Nephron (organoid): ENCODE data around the gene RASL11A.
"Not testable (repeated sequence)": the region's sequence is repeated elsewhere in the genome, so short reads cannot be mapped to it uniquely, and the experiment has no call there.

Experiments used
- H3K27ac Mint-ChIP-seq, 3 experiments: 2 replicates each; pipeline ENCODE4 v1.8.0; 2020; ENCODE audit warnings: mixed read lengths in 3 of 3, mild to moderate bottlenecking in 2 of 3, moderate library complexity in 1 of 3
- H3K27me3 Mint-ChIP-seq: 2 replicates; pipeline ENCODE4 v1.8.0; 2021; ENCODE audit warnings: low read depth, mild to moderate bottlenecking, moderate library complexity, mixed read lengths
- H3K36me3 Mint-ChIP-seq: 2 replicates; pipeline ENCODE4 v1.8.0; 2020; ENCODE audit warnings: low read depth, mixed read lengths
- H3K4me1 Mint-ChIP-seq: 2 replicates; pipeline ENCODE4 v1.8.0; 2020; ENCODE audit warnings: mixed read lengths
- H3K4me3 Mint-ChIP-seq, 3 experiments: 2 replicates each; pipeline ENCODE4 v1.8.0; 2020; ENCODE audit warnings: mild to moderate bottlenecking in 3 of 3, mixed read lengths in 3 of 3, moderate library complexity in 2 of 3
- H3K9me3 Mint-ChIP-seq: 2 replicates; pipeline ENCODE4 v1.8.0; 2020; ENCODE audit warnings: mixed read lengths
- CTCF ChIP-seq, 3 experiments: fragments of 200-600 bp; sonication (generic); IDR thresholded peaks; one replicate each; pipeline ENCODE4 v1.5.0; 2021; ENCODE audit warnings: antibody characterized with exemption in 3 of 3; ENCODE audit not compliant: unreplicated experiment in 3 of 3

RASL11A gene

GRCh38 chr13:27280841-27281240 lies 10.2 kb downstream of the RASL11A start:
- H3K27ac Mint-ChIP-seq: no peak overlapping the region
- TF ChIP-seq CTCF (IDR thresholded peaks at IDR 0.05; ENCODE audit: unreplicated experiment in 3 of 3): no peak
- H3K4me3 Mint-ChIP-seq: no peak overlapping the region
- peaks cover 6% of the 10 kb centered on the region for H3K4me1 Mint-ChIP-seq
- no peaks in the 10 kb centered on the region for H3K36me3 Mint-ChIP-seq
- peaks cover 21% of the 10 kb centered on the region for H3K27me3 Mint-ChIP-seq
- H3K9me3 Mint-ChIP-seq: no peaks in the 10 kb centered on the region

- H3K4me3 Mint-ChIP-seq: no peak overlapping the region
- no peaks in the 10 kb centered on the region for H3K36me3 Mint-ChIP-seq
- peaks cover under 1% of the 10 kb centered on the region for H3K4me1 Mint-ChIP-seq
- no peak for TF ChIP-seq CTCF (IDR thresholded peaks at IDR 0.05; ENCODE audit: unreplicated experiment in 3 of 3)
- peaks cover 21% of the 10 kb centered on the region for H3K27me3 Mint-ChIP-seq
- H3K9me3 Mint-ChIP-seq: no peaks in the 10 kb centered on the region
- no peak overlapping the region for H3K27ac Mint-ChIP-seq
Measured at GRCh38 chr13:27281420-27281819, 10.8 kb downstream of the RASL11A start.

- Mint-ChIP-seq H3K4me1 (peaks cover 1% of the 10 kb centered on the region), H3K27ac (no peak overlapping the region), H3K4me3 (no peak overlapping the region), H3K9me3 (no peaks in the 10 kb centered on the region), H3K27me3 (peaks cover 18% of the 10 kb centered on the region), H3K36me3 (no peaks in the 10 kb centered on the region)
- TF ChIP-seq CTCF (IDR thresholded peaks at IDR 0.05; ENCODE audit: unreplicated experiment in 3 of 3): no peak
Measured at GRCh38 chr13:27283906-27284493, 13.4 kb downstream of the RASL11A start.

- peaks cover 2% of the 10 kb centered on the region for H3K9me3 Mint-ChIP-seq
- no peak for TF ChIP-seq CTCF (IDR thresholded peaks at IDR 0.05; ENCODE audit: unreplicated experiment in 3 of 3)
- no peaks in the 10 kb centered on the region for H3K36me3 Mint-ChIP-seq
- H3K4me3 Mint-ChIP-seq: no peak overlapping the region
- H3K27ac Mint-ChIP-seq: peak overlapping the region in 1 of 3 experiments; percentile 16
- H3K4me1 Mint-ChIP-seq: peaks cover 15% of the 10 kb centered on the region
- H3K27me3 Mint-ChIP-seq: peaks cover 5% of the 10 kb centered on the region
Measured at GRCh38 chr13:27288392-27288791, 17.8 kb downstream of the RASL11A start.

GRCh38 chr13:27289011-27289665 lies 18.5 kb downstream of the RASL11A start:
- peaks cover 15% of the 10 kb centered on the region for H3K4me1 Mint-ChIP-seq
- TF ChIP-seq CTCF (IDR thresholded peaks at IDR 0.05; ENCODE audit: unreplicated experiment in 3 of 3): no peak
- no peaks in the 10 kb centered on the region for H3K36me3 Mint-ChIP-seq
- H3K27ac Mint-ChIP-seq: peak overlapping the region in 2 of 3 experiments; percentile 79 to 96
- H3K9me3 Mint-ChIP-seq: peaks cover 2% of the 10 kb centered on the region
- H3K27me3 Mint-ChIP-seq: peaks cover 3% of the 10 kb centered on the region
- no peak overlapping the region for H3K4me3 Mint-ChIP-seq

GRCh38 chr13:27290715-27291114 lies 20.1 kb downstream of the RASL11A start:
- Mint-ChIP-seq H3K27me3 (peaks cover 12% of the 10 kb centered on the region), H3K27ac (peak overlapping the region in 2 of 3 experiments; percentile 79 to 96), H3K4me3 (no peak overlapping the region), H3K4me1 (peaks cover 15% of the 10 kb centered on the region), H3K9me3 (peaks cover 2% of the 10 kb centered on the region), H3K36me3 (no peaks in the 10 kb centered on the region)
- TF ChIP-seq CTCF (IDR thresholded peaks at IDR 0.05; ENCODE audit: unreplicated experiment in 3 of 3): no peak

GRCh38 chr13:27291967-27292366 lies 21.3 kb downstream of the RASL11A start:
- not testable (repeated sequence) for H3K36me3 Mint-ChIP-seq, H3K9me3 Mint-ChIP-seq, H3K27ac Mint-ChIP-seq, H3K4me3 Mint-ChIP-seq
- peaks cover 12% of the 10 kb centered on the region for H3K27me3 Mint-ChIP-seq
- H3K4me1 Mint-ChIP-seq: peaks cover 15% of the 10 kb centered on the region
